ENCODE measurements around the gene SEPTIN5. TPM values are rescaled to one million over a fixed set of nuclear protein-coding genes. Genes with fewer than 3 reads are reported as not detected.

SEPTIN5 gene
- 10.4 TPM for total RNA-seq
- polyA plus RNA-seq (ENCODE audit: insufficient read depth, low read depth, low replicate concordance), result 13.0 TPM
- long read RNA-seq, donor 1, partial matches to known transcripts, result 8 of 11 reads
- long read RNA-seq, donor 1, other reads (novel, unspliced or antisense), result 0 of 11 reads
- long read RNA-seq, donor 2, result 0 reads
- long read RNA-seq, donor 3, partial matches to known transcripts, result 0 of 1 reads
- long read RNA-seq, donor 3, other reads (novel, unspliced or antisense), result 0 of 1 reads
- long read RNA-seq, donor 4, partial matches to known transcripts, result 0 of 3 reads
- long read RNA-seq, donor 4, other reads (novel, unspliced or antisense), result 0 of 3 reads
- long read RNA-seq, donor 5, result 0 reads
- long read RNA-seq, donor 6, result 0 reads
- long read RNA-seq, donor 7, transcript SEPT5-201 (11 exons, 1,588 nt), result major isoform, 10 of 17 reads
- long read RNA-seq, donor 7, partial matches to known transcripts, result 6 of 17 reads
- long read RNA-seq, donor 7, other reads (novel, unspliced or antisense), result 0 of 17 reads
- long read RNA-seq, donor 8, partial matches to known transcripts, result 0 of 3 reads
- long read RNA-seq, donor 8, other reads (novel, unspliced or antisense), result 0 of 3 reads
- long read RNA-seq, donor 9, partial matches to known transcripts, result 5 of 6 reads
- long read RNA-seq, donor 9, other reads (novel, unspliced or antisense), result 0 of 6 reads
- long read RNA-seq, donor 10, partial matches to known transcripts, result 5 of 6 reads
- long read RNA-seq, donor 10, other reads (novel, unspliced or antisense), result 0 of 6 reads

- no peak for TF ChIP-seq CTCF (IDR thresholded peaks at IDR 0.05; ENCODE audit: borderline replicate concordance, extremely low read depth, insufficient read depth)
- H3K27me3 ChIP-seq (ENCODE audit: control insufficient read depth, insufficient read depth, low read length), result peaks cover 2% of the 10 kb centered on the region
- intact Hi-C loops (cut with DNase I), result no loop called here
- no peak within 1 kb of the TSS for H3K9ac ChIP-seq (ENCODE audit: low read length in 3 of 3)
- H3K27ac ChIP-seq (ENCODE audit: low read depth in 2 of 2, low read length in 2 of 2), result no peak within 1 kb of the TSS
- DNase-seq (peak in 2 of 5 donors; percentile 32 to 78), FAIRE-seq (no peak)
- H3K36me3 ChIP-seq (ENCODE audit: control insufficient read depth in 2 of 3, insufficient read depth in 3 of 3, low read length in 3 of 3), result no peaks in the 10 kb centered on the region
- peaks cover 0 to 12% (median 0%) of the 10 kb centered on the region in 3 donors for H3K4me1 ChIP-seq (ENCODE audit: control insufficient read depth in 2 of 3, insufficient read depth in 2 of 3, low read depth in 1 of 3, low read length in 3 of 3)
- H3K4me3 ChIP-seq (ENCODE audit: low read length in 3 of 3), result peak within 1 kb of the TSS in 2 of 3 donors; percentile 29 to 36
- no peaks in the 10 kb centered on the region for H3K9me3 ChIP-seq (ENCODE audit: control insufficient read depth in 2 of 3, insufficient read depth in 1 of 3, low read length in 3 of 3)
Measured at GRCh38 chr22:19714312-19715187, at the start of gene SEPTIN5. SEPTIN5 (plus strand) TSS chr22:19714503; CDS start chr22:19714589, 86 bp downstream.

- FAIRE-seq, result no peak
- Histone ChIP-seq H3K27me3 (ENCODE audit: control insufficient read depth, insufficient read depth, low read length) (no peaks in the 10 kb centered on the region), H3K9me3 (ENCODE audit: control insufficient read depth in 2 of 3, insufficient read depth in 1 of 3, low read length in 3 of 3) (no peaks in the 10 kb centered on the region), H3K36me3 (ENCODE audit: control insufficient read depth in 2 of 3, insufficient read depth in 3 of 3, low read length in 3 of 3) (no peaks in the 10 kb centered on the region), H3K27ac (ENCODE audit: low read depth in 2 of 2, low read length in 2 of 2) (no peak overlapping the region), H3K9ac (ENCODE audit: low read length in 3 of 3) (no peak overlapping the region), H3K4me1 (ENCODE audit: control insufficient read depth in 2 of 3, insufficient read depth in 2 of 3, low read depth in 1 of 3, low read length in 3 of 3) (no peaks in the 10 kb centered on the region), H3K4me3 (ENCODE audit: low read length in 3 of 3) (no peak overlapping the region)
- no peak for DNase-seq
- intact Hi-C loops (cut with DNase I), result no loop called here
- no peak for TF ChIP-seq CTCF (IDR thresholded peaks at IDR 0.05; ENCODE audit: borderline replicate concordance, extremely low read depth, insufficient read depth)
Measured at GRCh38 chr22:19664951-19665783, 49.1 kb upstream of the SEPTIN5 start.
